ENCODE measurements around the gene MINDY4. TPM values are rescaled to one million over a fixed set of nuclear protein-coding genes. Genes with fewer than 3 reads are reported as not detected.

The MINDY4 gene
- total and polyA plus RNA-seq, 2 of the 4 experiments (the other 2 are of a cell fraction): 1.8 to 3.6 TPM

GRCh38 chr7:30903146-30903545 is 131.9 kb downstream of the MINDY4 start:
- Histone ChIP-seq H3K4me2 (ENCODE audit: low read depth, low read length) (no peak overlapping the region), H2AFZ (replicated peaks; ENCODE audit: low read length, poor library complexity) (no peak overlapping the region), H3K4ac (ENCODE audit: low read depth, low read length) (no peak overlapping the region), H3K27ac (ENCODE audit: insufficient read depth, low read length) (no peak overlapping the region), H3K9me3 (ENCODE audit: control insufficient read depth, insufficient read depth, low read length) (no peaks in the 10 kb centered on the region), H2BK20ac (ENCODE audit: low read depth, low read length) (no peak overlapping the region), H2BK120ac (ENCODE audit: low read depth, low read length) (no peak overlapping the region), H3K79me1 (ENCODE audit: low read depth in 1 of 2, low read length in 2 of 2) (no peaks in the 10 kb centered on the region), H2AK9ac (replicated peaks; ENCODE audit: low read depth, low read length, poor library complexity) (no peak overlapping the region), H2BK15ac (ENCODE audit: low read depth, low read length) (no peak overlapping the region), H3K27me3 (ENCODE audit: control insufficient read depth, insufficient read depth, low read length) (0 out of 2 replicates have a peak, but pooled peaks cover 2% of the 10 kb centered on the region), H4K91ac (ENCODE audit: insufficient read depth, low read depth, low read length) (no peak overlapping the region), H3K9ac (ENCODE audit: low read depth, low read length) (no peak overlapping the region), H4K8ac (ENCODE audit: low read depth in 2 of 2, low read length in 2 of 2) (no peak overlapping the region), H2BK5ac (ENCODE audit: low read depth, low read length, poor library complexity, severe bottlenecking) (no peak overlapping the region), H3K23ac (ENCODE audit: low read depth, low read length) (no peak overlapping the region), H3K56ac (ENCODE audit: extremely low read depth, insufficient read depth, low read length) (no peak overlapping the region), H3K14ac (replicated peaks; ENCODE audit: low read depth, low read length) (no peak overlapping the region), H3K18ac (ENCODE audit: low read depth, low read length) (no peak overlapping the region), H3K36me3 (ENCODE audit: control insufficient read depth, insufficient read depth, low read length) (no peaks in the 10 kb centered on the region), H4K5ac (ENCODE audit: low read depth, low read length) (no peak overlapping the region), H2AK5ac (ENCODE audit: low read depth, low read length) (no peak overlapping the region), H4K20me1 (ENCODE audit: insufficient read depth, low read length) (no peaks in the 10 kb centered on the region), H3K9me1 (ENCODE audit: insufficient read depth, low read length) (0 out of 2 replicates have a peak, but pooled peaks cover 5% of the 10 kb centered on the region), H3K4me1 (ENCODE audit: control insufficient read depth, insufficient read depth, low read length) (peaks cover 10% of the 10 kb centered on the region), H3K4me3 (ENCODE audit: insufficient read depth, low read depth, low read length) (no peak overlapping the region)
- no peak for ATAC-seq (ENCODE audit: low read depth)
- dilution Hi-C loops (cut with HindIII; ENCODE audit: low sequenced_read_pairs, unreplicated experiment) (no loop called here), in situ Hi-C loops (cut with MboI; ENCODE audit: low sequenced_read_pairs) (no loop called here), intact Hi-C loops (cut with micrococcal nuclease) (no loop called here)
- WGBS, 2 experiments (ENCODE audit: extremely low coverage in 2 of 2, insufficient read length in 1 of 2): no CpG with 5 or more reads among the region's 8 CpGs
- DNase-seq: no peak
- no peak for TF ChIP-seq POLR2A (IDR thresholded peaks at IDR 0.05; ENCODE audit: low read depth, low read length)
- no peak for TF ChIP-seq MAFK (IDR thresholded peaks at IDR 0.05; ENCODE audit: low read depth, low read length)
- TF ChIP-seq RAD21 (IDR thresholded peaks at IDR 0.05; ENCODE audit: low read length): no peak
- TF ChIP-seq, protein P1, sequence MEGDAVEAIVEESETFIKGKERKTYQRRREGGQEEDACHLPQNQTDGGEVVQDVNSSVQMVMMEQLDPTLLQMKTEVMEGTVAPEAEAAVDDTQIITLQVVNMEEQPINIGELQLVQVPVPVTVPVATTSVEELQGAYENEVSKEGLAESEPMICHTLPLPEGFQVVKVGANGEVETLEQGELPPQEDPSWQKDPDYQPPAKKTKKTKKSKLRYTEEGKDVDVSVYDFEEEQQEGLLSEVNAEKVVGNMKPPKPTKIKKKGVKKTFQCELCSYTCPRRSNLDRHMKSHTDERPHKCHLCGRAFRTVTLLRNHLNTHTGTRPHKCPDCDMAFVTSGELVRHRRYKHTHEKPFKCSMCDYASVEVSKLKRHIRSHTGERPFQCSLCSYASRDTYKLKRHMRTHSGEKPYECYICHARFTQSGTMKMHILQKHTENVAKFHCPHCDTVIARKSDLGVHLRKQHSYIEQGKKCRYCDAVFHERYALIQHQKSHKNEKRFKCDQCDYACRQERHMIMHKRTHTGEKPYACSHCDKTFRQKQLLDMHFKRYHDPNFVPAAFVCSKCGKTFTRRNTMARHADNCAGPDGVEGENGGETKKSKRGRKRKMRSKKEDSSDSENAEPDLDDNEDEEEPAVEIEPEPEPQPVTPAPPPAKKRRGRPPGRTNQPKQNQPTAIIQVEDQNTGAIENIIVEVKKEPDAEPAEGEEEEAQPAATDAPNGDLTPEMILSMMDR (conservative IDR thresholded peaks at IDR 0.05; ENCODE audit: low read depth, low read length): no peak
- TF ChIP-seq RCOR1 (IDR thresholded peaks at IDR 0.05; ENCODE audit: insufficient replicate concordance, low read length): no peak
- no peak for TF ChIP-seq CHD1 (IDR thresholded peaks at IDR 0.05; ENCODE audit: low read depth, low read length)
- TF ChIP-seq SMC3 (IDR thresholded peaks at IDR 0.05; ENCODE audit: low read depth, low read length): no peak
- no peak for TF ChIP-seq ELK1 (IDR thresholded peaks at IDR 0.05; ENCODE audit: borderline replicate concordance, low read depth, low read length)
- no peak for TF ChIP-seq FOS (IDR thresholded peaks at IDR 0.05; ENCODE audit: low read depth, low read length)
- TF ChIP-seq MXI1 (IDR thresholded peaks at IDR 0.05; ENCODE audit: borderline replicate concordance, low read depth, low read length): no peak
- no TSS peak for BruUV-seq (replicated peaks)
- CTCF ChIA-PET: no interaction called here
- POLR2A ChIA-PET (ENCODE audit: unreplicated experiment): no interaction called here

Measured in IMR-90 (cell line).